Peyer's patch (tissue), 4 donors: ENCODE results near the gene RPL18.

ENCODE experiments used
- CTCF ChIP-seq, 6 experiments: fragments of 450-650 bp in 4 of 6; fragments of 200-600 bp in 2 of 6; sonication (generic) in 1 of 6; IDR thresholded peaks; one replicate each; pipeline ENCODE4 v1.5.1; 2017 to 2019; ENCODE audit warnings: antibody characterized with exemption in 6 of 6, mild to moderate bottlenecking in 3 of 6, moderate library complexity in 1 of 6
- POLR2A ChIP-seq, 2 donors: fragments of 450-650 bp; IDR thresholded peaks; one replicate each; pipeline ENCODE4 v1.5.1; 2017; ENCODE audit warnings: antibody characterized with exemption in 2 of 2, mild to moderate bottlenecking in 2 of 2, moderate library complexity in 2 of 2

GRCh38 chr19:48644839-48645619, 26.1 kb upstream of the RPL18 start:
- no peak for TF ChIP-seq CTCF (IDR thresholded peaks at IDR 0.05)
- TF ChIP-seq POLR2A (IDR thresholded peaks at IDR 0.05), result no peak
